HFFc6 (cell line): ENCODE results near the gene CCL25. TPM values are rescaled to one million over a fixed set of nuclear protein-coding genes. Genes with fewer than 3 reads are reported as not detected.

Experiments used
- DNase-seq: peaks from one replicate; pipeline ENCODE4 v3.0.0-alpha.2; 2018
- H3K27ac Mint-ChIP-seq: 2 replicates; pipeline ENCODE4 v1.8.0; 2020; ENCODE audit warnings: mild to moderate bottlenecking, mixed read lengths
- H3K27me3 Mint-ChIP-seq: 2 replicates; pipeline ENCODE4 v1.8.0; 2021; ENCODE audit warnings: mild to moderate bottlenecking, moderate library complexity, mixed read lengths; ENCODE audit not compliant: insufficient read depth
- H3K36me3 Mint-ChIP-seq: 2 replicates; pipeline ENCODE4 v1.8.0; 2021; ENCODE audit warnings: low read depth, mixed read lengths
- H3K4me1 Mint-ChIP-seq: 2 replicates; pipeline ENCODE4 v1.8.0; 2020; ENCODE audit warnings: low read depth, mixed read lengths
- H3K4me3 Mint-ChIP-seq: 2 replicates; pipeline ENCODE4 v1.8.0; 2020; ENCODE audit warnings: mild to moderate bottlenecking, moderate library complexity, mixed read lengths
- H3K9me3 Mint-ChIP-seq: 2 replicates; pipeline ENCODE4 v1.8.0; 2020; ENCODE audit warnings: mild to moderate bottlenecking, mixed read lengths
- total RNA-seq, 6 experiments: library from RNA; stranded (reverse); fragmentation: NEBNext Ultra II Directional; extraction: Animal tissue kit (Norgen Biotek cat#: 25700); gene quantifications; 2 replicates in 1 of 6; 3 replicates in 5 of 6; pipeline ENCODE4 v1.2.3, GENCODE V29; 2021
- TF ChIP-seq, protein P1 (sequence below): fragments of 200-600 bp; sonication (generic); IDR thresholded peaks from 2 replicates; pipeline ENCODE4 v1.5.0; 2021; ENCODE audit warnings: antibody characterized with exemption, mild to moderate bottlenecking

Gene CCL25
- total RNA-seq, 6 experiments from 2014 or later, result not detected

DNA sequence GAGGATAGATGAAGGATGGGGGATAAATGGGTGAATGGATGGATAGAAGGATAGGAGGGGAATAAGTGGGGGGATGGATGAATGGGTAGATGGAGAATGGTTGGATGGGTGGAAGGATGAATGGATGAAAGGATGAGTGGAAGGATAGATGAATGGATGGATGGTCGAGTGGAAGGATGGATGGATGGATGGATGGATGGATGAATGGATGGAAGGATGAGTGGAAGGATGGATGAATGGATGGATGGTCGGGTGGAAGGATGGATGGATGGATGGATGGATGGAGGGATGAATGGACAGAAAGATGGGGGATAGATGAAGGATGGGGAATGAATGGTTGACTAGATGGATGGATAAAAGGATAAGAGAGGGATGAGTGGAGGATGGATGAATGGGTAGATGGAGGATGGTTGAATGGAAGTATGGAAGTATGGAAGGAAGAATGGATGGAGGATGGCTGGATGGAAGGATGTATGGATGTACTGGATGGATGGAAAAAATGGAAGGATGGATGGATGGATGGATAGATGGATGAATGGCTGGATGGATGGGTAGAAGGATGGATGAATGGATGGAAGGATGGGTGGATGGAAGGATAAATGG, 54.8 kb downstream of the CCL25 start:
- no peaks in the 10 kb centered on the region for H3K36me3 Mint-ChIP-seq
- H3K9me3 Mint-ChIP-seq, result no peaks in the 10 kb centered on the region
- H3K27ac Mint-ChIP-seq, result no peak overlapping the region
- TF ChIP-seq, protein P1, sequence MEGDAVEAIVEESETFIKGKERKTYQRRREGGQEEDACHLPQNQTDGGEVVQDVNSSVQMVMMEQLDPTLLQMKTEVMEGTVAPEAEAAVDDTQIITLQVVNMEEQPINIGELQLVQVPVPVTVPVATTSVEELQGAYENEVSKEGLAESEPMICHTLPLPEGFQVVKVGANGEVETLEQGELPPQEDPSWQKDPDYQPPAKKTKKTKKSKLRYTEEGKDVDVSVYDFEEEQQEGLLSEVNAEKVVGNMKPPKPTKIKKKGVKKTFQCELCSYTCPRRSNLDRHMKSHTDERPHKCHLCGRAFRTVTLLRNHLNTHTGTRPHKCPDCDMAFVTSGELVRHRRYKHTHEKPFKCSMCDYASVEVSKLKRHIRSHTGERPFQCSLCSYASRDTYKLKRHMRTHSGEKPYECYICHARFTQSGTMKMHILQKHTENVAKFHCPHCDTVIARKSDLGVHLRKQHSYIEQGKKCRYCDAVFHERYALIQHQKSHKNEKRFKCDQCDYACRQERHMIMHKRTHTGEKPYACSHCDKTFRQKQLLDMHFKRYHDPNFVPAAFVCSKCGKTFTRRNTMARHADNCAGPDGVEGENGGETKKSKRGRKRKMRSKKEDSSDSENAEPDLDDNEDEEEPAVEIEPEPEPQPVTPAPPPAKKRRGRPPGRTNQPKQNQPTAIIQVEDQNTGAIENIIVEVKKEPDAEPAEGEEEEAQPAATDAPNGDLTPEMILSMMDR, result no peak
- H3K4me1 Mint-ChIP-seq, result no peaks in the 10 kb centered on the region
- no peak for DNase-seq
- no peak overlapping the region for H3K4me3 Mint-ChIP-seq
- no peaks in the 10 kb centered on the region for H3K27me3 Mint-ChIP-seq

DNA sequence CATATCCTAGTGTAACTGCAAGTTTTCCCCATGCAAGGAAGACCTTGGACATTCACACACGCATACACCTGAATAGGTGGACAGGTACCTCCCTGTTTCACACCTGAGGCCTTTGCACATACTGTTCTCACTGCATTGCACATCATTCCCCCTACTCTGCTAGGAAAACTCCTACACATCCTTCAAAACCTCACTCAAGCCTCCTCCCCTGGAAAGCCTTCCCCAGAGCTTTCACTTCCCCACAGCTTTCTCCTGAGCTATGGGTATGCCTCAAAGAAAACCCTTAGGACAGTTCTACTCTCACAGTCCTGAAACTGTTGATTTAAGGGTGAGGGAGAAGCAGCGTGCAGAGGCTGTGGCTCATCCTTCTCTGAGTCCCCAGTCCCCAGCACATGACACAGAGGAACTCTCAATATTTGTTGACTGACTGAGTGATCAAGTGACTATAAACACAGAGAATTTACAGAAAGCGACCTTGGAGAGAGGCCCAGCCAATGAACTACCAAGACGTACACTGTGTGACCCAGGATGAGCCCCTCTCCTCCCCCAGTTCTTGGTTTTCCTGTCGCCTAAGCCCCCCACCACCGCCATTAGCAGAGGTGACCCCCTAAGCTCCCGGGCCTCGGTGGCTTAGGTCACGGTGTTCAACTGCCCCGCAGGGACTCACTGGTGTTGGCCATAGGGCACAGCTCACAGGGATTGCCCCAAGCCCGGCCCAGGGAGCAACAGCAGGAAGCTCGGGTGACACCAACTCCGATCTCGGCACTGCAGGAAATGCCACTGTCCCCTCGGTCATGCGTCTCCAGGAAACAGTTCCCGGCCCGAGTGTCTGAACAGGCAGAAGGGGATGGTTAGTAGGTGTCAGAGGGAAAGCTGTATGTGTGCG, 56.2 kb downstream of the CCL25 start:
- no peak for DNase-seq
- no peaks in the 10 kb centered on the region; the same call in 1 of the 2 replicates for H3K27me3 Mint-ChIP-seq

DNA sequence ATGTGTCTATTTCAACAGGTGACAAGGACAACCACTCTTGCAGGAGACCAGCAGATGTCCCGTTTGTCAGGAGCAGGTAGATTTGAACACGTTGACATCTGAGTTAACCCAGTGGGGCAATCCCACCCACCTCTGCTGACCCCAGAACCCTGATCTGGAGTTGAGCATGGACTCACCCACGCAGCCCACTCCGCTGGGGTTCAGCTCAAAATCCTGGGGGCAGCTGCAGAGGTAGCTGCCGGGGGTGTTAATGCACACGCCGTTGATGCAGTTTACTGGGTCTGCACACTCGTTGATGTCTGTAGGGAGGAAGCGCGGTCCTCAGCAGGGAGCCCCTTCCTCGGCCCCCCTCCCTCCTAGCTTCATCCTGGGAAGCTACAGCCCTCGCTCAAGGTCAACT, 56.9 kb downstream of the CCL25 start:
- Mint-ChIP-seq H3K4me3 (no peak overlapping the region), H3K4me1 (no peaks in the 10 kb centered on the region), H3K27ac (no peak overlapping the region), H3K27me3 (no peaks in the 10 kb centered on the region; the same call in 1 of the 2 replicates), H3K36me3 (no peaks in the 10 kb centered on the region), H3K9me3 (no peaks in the 10 kb centered on the region)
- no peak for DNase-seq
- TF ChIP-seq, protein P1, result no peak

More for the DNA sequence above, 56.2 kb downstream of the CCL25 start:
- TF ChIP-seq, protein P1, result no peak
- no peak overlapping the region for H3K4me3 Mint-ChIP-seq
- H3K9me3 Mint-ChIP-seq, result no peaks in the 10 kb centered on the region
- H3K27ac Mint-ChIP-seq, result no peak overlapping the region
- H3K36me3 Mint-ChIP-seq, result no peaks in the 10 kb centered on the region
- H3K4me1 Mint-ChIP-seq, result no peaks in the 10 kb centered on the region

DNA sequence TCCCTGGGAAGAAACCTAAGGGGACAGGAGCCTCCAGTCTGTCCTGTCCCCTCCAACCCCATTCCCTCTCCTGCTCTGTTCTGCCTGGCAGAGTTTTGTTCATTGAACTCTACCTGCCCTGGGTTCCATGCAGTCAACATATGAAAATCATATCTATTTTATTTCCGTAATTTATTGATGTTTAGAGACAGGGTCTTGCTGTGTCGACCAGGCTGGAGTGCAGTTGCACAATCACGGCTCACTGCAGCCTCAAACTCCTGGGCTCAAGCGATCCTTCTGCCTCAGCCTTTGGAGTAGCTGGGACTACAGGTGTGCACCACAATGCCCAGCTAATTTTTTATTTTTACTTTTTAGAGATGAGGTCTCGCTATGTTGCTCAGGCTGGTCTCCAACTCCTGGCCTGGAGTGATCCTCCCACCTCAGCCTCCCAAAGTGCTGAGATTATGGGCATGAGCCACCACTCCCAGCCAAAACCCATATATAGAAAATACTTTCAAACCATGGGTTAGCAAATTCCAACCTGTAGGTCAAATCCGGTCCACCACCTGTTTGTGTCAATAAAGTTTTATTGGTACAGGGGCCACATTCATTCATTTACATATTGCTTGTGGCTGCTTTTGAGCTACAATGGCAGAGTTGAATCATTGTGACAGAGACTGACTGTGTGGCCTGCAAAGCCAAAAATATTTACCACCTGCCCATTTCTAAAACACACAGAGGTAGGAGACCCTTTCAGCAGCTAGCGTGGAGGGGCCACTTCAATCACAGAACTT, 57.5 kb downstream of the CCL25 start:
- no peaks in the 10 kb centered on the region for H3K4me1 Mint-ChIP-seq
- H3K27me3 Mint-ChIP-seq, result no peaks in the 10 kb centered on the region; the same call in none of the 2 replicates
- H3K4me3 Mint-ChIP-seq, result no peak overlapping the region
- no peak overlapping the region for H3K27ac Mint-ChIP-seq
- TF ChIP-seq, protein P1, result no peak
- no peak for DNase-seq
- no peaks in the 10 kb centered on the region for H3K9me3 Mint-ChIP-seq
- no peaks in the 10 kb centered on the region for H3K36me3 Mint-ChIP-seq

DNA sequence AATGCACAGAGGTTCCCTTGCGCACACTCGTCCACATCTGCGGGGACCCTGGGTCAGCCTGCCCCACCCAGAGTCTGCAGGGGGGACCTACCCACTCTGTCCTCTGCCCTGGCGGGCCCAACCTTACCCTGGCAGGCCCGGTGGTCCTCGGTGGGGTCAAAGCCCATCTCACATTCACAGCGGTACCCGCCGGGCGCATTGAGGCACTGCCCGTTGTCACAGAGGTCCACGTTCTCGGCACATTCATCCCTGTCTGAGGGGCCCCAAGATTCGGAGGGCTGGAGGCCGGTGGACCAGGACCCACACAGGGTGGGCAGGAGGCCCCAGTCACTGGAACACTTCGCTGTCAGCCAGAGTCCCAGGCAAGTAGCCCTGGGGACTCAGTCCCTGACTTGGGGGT, 58.4 kb downstream of the CCL25 start:
- H3K36me3 Mint-ChIP-seq, result no peaks in the 10 kb centered on the region
- DNase-seq, result no peak
- TF ChIP-seq, protein P1, result no peak
- H3K9me3 Mint-ChIP-seq, result no peaks in the 10 kb centered on the region
- H3K27ac Mint-ChIP-seq, result no peak overlapping the region
- H3K4me3 Mint-ChIP-seq, result no peak overlapping the region
- no peaks in the 10 kb centered on the region for H3K4me1 Mint-ChIP-seq
- no peaks in the 10 kb centered on the region; the same call in none of the 2 replicates for H3K27me3 Mint-ChIP-seq
